ENCODE results near the gene SCARB2. TPM values are rescaled to one million over a fixed set of nuclear protein-coding genes. Genes with fewer than 3 reads are reported as not detected.

The SCARB2 gene
- total RNA-seq, 1 experiment from 2014 or later: 226 TPM

DNA sequence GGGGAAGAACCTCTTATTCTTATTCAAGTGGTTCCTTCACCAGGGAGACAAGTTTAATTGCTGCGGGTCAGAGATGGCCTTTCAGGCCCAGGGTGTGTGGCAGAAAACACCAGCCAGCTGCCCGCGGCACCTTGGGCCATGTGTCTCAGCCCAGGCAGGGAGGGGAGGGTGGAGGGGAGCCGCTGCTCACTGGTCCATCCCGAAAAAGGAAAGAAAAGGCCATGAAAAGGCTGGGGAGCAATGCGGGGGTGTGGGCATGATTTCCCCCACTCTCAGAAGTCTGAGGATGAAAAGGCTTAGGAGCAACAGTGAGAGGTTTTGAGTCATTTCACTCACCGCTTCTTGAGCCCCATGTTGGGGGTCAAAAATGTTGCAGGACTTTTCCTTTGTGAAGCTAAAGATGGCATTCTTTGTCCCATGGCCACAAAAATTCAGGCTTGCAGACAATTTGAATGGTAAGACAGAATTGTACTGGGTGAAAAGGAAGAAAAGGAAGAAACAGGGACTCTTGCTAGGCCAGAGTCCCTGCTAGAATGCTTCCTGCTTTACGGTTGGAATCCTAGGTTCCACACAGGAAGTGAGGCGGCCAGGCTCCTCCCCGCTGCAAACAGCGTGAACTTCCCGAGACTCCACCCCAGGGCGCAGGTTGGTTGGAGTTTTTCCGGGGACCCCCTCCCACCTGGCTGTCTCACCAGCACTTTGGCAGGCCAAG, 20.5 kb upstream of the SCARB2 start:
- in situ Hi-C loops (cut with HindIII; ENCODE audit: low pct_unique_long_range_greater_than_20kb, low sequenced_read_pairs): no loop called here
- no peak for DNase-seq (ENCODE audit: low read depth, low spot score)

DNA sequence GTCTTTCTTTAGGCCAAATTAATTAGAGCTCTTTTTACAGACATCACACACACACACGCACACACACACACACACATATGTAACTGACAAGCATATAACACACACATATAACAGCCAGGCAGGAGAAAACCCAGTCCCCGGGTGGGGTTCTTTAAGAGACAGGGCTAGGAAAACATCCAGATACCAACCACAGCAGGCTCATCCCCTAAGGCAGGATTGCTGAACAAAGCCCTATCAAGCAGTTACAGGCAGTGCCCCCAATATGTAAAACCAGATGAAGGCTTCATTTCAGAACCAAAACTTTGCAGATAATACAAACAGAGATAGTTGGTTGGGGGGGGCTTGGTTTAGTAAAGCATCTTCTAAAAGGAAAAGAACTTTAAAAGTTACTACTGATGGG, 19.9 kb upstream of the SCARB2 start:
- in situ Hi-C loops (cut with HindIII; ENCODE audit: low pct_unique_long_range_greater_than_20kb, low sequenced_read_pairs): no loop called here
- DNase-seq (ENCODE audit: low read depth, low spot score): no peak

DNA sequence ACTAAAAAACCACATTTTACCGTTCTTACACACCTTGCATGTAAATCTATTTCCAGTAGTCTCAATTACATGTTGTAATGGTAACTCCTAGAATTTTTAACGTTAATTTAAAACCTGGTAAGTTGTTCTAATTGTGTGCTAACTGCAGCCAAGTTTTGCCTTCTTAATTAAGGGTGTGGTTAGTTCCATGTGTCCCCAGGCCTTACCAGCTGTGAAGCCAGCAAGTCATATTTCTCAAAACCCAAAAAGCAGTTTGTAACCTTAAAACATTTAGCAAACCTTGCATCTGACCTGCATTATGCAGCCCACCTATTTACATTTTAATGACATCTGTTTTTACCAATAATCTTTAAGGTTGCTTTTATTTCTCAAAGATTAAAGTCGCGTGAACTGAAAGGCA, 19.5 kb upstream of the SCARB2 start:
- in situ Hi-C loops (cut with HindIII; ENCODE audit: low pct_unique_long_range_greater_than_20kb, low sequenced_read_pairs): no loop called here
- no peak for DNase-seq (ENCODE audit: low read depth, low spot score)

DNA sequence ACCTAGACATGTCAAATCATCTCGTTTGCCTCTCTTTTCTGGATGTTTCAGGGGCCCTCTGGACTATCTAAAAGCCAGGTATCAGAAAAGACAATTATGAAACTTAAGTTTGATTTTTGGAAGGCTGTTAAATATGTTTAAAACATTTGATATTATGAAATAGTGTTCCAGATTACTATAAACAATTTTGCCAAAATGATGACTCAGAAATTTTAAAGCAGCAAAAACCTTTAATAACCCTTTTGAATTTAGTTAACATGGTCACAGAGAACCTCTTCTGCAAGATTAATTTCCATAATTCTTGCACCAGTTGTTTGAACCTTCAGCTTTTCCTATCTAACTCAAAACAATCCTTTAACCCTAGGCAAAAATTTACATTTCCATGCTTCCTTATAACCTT, 19.1 kb upstream of the SCARB2 start:
- in situ Hi-C loops (cut with HindIII; ENCODE audit: low pct_unique_long_range_greater_than_20kb, low sequenced_read_pairs): no loop called here
- DNase-seq (ENCODE audit: low read depth, low spot score): no peak

DNA sequence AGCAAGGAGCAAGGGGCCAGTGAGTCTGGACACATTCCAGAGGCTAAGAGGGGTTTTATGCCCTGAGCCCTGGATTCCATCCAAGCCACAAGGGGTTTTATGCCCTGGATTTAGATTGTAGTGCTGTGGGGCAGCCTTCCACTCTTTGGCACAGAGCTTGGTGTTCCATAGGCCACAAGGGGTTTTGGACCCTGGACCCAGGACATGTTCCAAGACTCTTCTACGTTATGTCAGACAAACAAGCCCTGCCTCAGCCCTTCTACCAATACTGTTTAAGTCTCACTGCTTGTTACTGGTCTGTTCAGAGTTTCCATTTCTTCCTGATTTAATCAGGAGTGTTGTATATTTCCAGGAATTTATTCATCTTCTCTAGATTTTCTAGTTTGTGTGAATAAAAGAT, 12.8 kb upstream of the SCARB2 start:
- DNase-seq (ENCODE audit: low read depth, low spot score): no peak
- in situ Hi-C loops (cut with HindIII; ENCODE audit: low pct_unique_long_range_greater_than_20kb, low sequenced_read_pairs): no loop called here

DNA sequence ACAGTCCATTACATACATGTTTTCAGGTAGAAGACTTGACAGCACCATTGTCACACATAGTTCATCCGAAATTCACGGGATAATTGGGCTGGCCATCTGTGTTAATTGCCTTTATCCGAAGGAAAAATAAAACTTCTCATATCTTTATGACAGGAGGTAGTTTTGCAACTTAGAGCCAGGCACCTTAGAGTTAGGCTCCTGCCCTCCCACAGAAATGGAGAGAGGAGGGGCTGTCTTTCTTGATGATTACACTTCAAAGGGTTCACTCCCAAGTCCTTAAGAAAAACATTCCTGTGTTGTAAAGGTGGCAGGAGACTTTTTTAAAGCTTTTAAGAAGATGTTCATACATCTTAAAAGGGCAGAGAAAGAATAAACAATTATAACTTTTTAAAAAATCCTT, 10.5 kb upstream of the SCARB2 start:
- in situ Hi-C loops (cut with HindIII; ENCODE audit: low pct_unique_long_range_greater_than_20kb, low sequenced_read_pairs): no loop called here
- no peak for DNase-seq (ENCODE audit: low read depth, low spot score)

DNA sequence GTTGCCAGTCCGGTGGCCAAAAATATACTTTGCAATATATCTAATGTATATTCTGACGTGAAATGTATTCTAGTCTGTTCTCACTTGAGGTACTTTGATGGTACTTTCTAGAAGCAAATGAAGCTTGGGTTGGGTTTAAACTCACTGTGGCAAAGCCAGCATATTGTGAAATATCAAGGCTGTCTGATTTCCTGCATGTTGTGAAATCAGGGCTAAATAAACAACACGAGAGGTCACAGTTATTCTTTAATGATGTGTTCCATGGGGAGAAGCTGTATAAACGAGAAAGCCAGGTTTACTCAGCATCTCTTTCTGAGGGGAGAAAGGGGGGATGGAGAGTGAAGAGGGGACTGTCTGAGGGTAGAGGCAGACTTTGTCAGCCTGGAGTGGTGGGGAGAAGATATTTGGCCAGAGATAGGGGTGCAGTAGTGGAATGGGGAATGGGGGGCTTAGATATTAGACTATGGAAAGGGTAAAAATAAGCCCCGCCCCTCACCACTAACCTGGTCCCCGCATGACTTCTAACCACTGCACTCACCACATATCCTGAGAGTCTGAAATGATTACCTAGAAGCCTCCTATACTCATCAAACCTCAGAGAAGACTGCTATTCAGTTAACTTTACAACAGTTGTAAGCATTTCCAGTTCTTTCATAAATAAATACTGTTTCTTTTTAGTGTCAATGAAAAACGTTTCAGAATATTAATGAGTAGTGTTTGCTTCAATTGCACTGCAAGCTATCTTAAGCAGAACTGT, 5.9 kb upstream of the SCARB2 start:
- in situ Hi-C loops (cut with HindIII; ENCODE audit: low pct_unique_long_range_greater_than_20kb, low sequenced_read_pairs): no loop called here

DNA sequence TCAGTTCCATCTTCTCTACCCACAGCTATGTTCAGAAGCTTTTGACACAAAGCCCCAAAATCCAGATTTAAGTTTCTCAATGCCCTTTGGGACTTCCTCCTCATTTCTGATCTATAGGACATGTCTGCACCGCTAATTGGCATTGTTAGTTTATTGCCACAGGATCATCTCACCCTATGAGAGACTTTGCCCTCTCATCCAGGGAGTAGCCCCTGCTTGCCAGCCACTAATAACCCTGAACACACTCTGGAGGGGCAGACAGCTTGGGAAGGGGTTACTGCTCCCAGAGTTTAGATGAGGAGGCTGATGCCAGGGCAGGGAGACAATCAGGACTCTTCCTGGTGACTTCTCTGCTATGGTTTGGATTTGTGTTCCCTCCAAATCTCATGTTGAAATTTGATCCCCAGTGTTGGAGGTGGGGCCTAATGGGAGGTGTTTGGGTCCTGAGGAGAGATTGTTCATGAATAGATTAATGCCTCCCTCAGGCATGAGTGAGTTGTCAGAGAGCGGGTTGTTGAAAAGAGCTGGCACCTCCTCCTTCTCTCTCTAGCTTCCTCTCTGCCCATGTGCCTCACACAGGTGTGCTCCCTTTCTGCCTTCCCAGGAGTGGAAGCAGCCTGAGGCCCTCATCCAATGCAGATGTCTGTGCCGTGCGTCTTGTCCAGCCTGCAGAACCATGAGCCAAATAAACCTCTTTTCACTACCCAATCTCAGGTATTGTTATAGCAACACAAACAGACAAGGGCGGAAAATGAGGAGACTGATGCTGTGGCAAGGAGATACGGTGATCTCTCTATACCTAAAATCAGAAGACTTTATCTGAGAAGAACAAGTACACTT, 3.6 kb upstream of the SCARB2 start:
- in situ Hi-C loops (cut with HindIII; ENCODE audit: low pct_unique_long_range_greater_than_20kb, low sequenced_read_pairs): no loop called here
- no peak for DNase-seq (ENCODE audit: low read depth, low spot score)

More for the DNA sequence above, 5.9 kb upstream of the SCARB2 start:
- DNase-seq (ENCODE audit: low read depth, low spot score): no peak

DNA sequence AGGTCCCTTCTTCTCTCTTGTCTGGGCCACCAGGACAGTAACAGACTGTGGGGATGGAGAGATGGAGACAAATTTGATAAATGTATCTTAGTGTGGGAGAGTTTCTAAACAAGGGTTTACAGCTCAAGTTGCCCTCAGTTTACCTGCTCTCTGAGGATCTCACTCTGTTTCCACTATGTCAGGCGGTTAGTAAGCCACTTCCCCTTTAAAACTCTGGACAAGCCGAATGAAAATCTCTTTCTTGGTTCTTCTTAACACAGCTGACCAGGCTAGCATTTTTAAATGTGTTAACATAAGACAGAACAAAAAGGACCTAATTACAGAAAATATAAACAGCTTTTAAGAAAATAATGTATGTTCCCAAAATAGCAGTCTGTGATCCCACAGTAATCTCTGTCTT, 2.9 kb upstream of the SCARB2 start:
- in situ Hi-C loops (cut with HindIII; ENCODE audit: low pct_unique_long_range_greater_than_20kb, low sequenced_read_pairs): no loop called here
- DNase-seq (ENCODE audit: low read depth, low spot score): no peak

DNA sequence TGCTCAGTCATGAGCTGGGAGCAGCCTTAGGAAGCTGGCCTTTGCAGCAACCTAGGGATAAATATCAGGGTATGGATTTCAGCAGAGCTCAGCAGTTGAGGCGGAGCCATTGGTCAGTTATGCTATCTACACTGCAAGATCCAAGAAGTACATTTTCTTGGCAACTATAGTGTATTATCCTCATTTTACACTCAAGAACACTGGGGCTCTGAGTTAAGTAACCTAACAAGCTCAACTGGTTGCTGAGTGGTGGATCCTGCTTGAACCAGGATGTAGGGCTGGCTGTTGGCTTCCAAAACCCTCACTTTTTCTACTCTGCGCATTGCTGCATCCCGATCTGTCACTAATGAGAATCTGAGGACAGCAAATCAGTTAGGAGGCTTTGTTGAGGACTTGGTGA, 1.5 kb upstream of the SCARB2 start:
- in situ Hi-C loops (cut with HindIII; ENCODE audit: low pct_unique_long_range_greater_than_20kb, low sequenced_read_pairs): no loop called here
- DNase-seq (ENCODE audit: low read depth, low spot score): no peak

DNA sequence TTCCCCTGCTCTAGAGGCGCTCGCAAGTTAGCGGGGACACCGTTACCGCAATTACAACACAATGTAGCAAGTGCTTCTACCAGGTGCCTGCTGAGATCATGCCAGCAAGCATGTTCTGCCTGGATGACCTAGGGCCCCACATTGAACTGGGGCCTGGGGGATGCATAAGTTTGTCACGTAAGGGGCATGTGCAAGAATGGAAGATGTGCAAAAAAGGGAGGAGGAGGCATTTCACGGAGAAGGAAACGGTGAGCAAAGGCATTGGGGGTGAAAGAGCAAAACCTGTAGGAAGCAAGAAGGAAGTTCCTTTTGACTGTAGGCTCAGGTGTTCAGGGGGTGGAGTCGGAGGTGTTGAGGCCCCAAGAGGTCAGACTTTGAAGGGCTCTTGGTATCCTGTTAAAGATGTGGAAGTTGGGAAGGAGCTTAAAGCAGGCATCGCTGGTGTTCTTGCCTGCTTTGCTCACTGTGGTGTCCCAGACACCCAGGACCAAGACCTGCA, 602 bp upstream of the SCARB2 start:
- in situ Hi-C loops (cut with HindIII; ENCODE audit: low pct_unique_long_range_greater_than_20kb, low sequenced_read_pairs): no loop called here
- DNase-seq (ENCODE audit: low read depth, low spot score): no peak

DNA sequence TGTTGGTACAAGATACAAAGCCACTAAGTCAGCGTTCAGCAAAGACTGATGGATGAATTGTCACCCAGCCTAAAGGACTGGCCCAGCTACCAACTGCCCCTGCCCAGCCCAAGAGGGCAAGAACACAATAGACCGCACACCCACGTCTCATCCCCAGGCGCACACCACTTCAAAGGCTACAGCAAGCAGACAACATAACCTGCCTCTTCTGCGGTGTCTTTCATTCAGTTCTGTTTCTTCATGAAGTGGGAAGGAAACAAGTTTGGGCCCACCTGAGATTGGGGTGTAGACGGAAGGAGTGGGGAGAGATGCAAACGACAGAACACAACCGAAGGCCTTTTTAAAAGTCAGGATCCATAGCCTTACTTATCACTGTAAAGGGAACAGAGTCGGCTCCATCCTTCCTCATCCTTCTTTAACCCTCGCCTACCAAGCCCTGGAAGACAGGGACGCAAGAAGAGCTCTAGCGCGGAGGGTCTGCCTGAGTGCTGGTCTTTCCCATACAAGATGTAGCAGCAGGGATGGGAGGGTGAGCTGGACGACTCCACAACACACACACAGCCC, 691 bp downstream of the SCARB2 start:
- in situ Hi-C loops (cut with HindIII; ENCODE audit: low pct_unique_long_range_greater_than_20kb, low sequenced_read_pairs): no loop called here
- no peak for DNase-seq (ENCODE audit: low read depth, low spot score)

DNA sequence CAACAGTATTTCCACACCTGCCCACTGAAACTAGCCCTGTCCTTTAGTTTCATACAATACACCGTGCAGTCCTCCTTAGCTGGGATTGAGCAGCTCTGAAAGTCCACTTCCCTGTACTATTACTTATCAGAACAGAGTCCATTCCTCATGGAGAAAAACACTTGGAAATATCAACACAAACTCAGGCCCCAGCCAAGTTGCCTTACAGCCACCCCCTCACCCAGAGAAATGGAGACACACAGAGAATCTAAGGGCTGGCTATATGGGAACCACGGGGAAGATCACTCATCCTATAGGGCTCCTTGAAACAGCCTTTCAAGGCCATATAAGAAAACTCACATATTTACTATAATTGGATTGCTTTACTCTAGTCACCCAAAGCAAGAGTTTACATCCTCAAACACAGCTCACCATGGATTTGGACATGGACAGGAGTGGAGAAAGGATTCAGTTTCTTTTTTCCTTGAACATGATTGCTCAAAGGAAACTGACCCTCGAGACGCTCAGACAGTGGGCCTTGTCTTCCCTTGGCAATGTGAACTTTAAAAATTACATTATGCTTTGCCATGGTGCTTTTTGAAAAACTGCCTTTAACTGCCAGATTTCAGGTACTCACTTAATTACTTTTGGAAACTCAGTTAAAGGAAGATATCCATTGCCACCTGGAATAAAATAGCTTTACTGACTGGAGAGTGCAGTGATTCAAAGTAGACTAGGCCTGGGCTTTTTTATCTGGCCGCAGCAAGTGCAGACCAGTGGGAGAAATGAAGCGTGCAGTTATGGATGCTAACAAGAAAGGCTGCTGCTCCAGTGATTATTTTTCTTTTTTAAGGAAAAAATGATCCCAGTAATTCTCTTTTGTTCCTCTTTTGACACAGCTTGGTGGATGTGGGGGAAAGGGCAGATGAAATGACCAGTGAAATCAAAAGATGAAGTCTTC, 1.6 kb downstream of the SCARB2 start:
- in situ Hi-C loops (cut with HindIII; ENCODE audit: low pct_unique_long_range_greater_than_20kb, low sequenced_read_pairs): no loop called here
- no peak for DNase-seq (ENCODE audit: low read depth, low spot score)

DNA sequence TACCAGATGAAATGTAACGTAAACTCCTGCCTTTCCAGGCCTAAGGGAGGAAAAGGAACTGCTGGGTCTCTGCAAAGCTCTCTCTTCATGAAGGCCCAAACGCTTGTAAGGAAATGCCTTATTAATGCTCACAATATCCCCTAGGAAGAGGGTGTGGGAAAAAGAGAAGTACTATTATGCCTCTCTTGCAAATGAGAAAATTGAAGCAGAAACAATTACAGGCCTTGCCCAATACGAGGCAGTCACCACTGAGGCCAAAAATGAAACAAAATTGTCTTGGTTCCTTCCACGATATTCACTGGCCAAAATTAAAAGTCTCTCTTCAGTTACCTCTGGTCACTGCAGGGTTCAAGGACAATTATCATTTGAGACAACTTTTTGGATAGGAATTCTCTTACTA, 3.2 kb downstream of the SCARB2 start:
- DNase-seq (ENCODE audit: low read depth, low spot score): no peak
- in situ Hi-C loops (cut with HindIII; ENCODE audit: low pct_unique_long_range_greater_than_20kb, low sequenced_read_pairs): no loop called here

DNA sequence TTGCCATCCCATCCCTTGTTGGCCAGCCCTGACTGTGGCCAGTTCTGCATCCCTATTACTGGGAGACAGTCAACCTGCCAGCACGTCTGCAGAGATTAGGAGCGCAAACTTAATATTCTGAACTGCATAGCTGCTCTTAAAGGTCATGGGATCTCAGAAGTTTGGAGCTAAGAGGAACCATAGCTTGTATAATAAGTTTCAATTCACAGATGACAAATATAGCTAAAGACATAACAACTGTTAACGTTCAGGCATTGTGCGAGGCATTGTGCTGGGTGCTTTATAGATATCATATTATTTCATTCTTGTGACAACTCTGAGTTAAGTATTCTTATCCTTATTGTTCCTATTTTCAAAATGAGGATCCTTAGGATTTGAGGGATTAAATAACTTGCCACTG, 3.7 kb downstream of the SCARB2 start:
- no peak for DNase-seq (ENCODE audit: low read depth, low spot score)
- in situ Hi-C loops (cut with HindIII; ENCODE audit: low pct_unique_long_range_greater_than_20kb, low sequenced_read_pairs): no loop called here

DNA sequence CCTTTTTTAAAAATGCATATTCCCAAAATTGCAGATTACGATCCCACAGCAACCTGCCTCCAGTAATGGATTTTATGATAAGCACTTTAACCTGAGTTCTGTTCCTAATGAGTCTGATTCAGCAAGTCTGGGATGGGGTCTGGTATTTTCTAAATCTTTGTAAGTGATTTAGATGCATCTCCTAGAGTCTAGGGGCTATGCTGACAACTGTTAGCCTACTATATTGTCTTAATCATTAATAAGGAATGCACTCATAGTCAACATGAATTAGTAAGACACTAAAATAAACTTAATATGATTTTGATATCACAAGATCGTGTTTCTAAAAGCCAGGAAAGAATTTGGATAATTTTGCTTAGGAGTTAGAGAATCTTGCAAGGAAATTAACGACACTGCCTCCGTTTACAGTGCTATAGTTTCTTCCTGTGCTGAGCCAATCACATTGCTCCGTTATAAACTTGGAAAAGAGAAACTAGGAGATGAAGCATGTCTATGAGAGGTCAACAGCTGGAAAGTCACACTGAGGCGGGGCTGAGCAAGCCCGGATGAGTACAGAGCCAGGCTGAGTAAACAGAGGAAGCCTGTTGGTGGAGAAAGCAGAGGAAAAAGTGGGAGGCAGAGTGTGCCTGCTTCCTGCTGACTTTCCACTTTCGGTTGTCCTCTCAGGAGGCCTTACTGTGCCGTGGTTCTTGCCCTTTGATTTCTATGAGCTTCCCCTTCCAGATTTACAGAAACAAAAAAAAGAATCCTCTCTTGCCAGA, 5.4 kb downstream of the SCARB2 start:
- peak; percentile 91 for DNase-seq (ENCODE audit: low read depth, low spot score)
- in situ Hi-C loops (cut with HindIII; ENCODE audit: low pct_unique_long_range_greater_than_20kb, low sequenced_read_pairs): no loop called here

Data from SK-MEL-5 (cell line).